DND-41 (cell line): Measurements from ENCODE around the gene SNAI3.

Experiments used
- EZH2 ChIP-seq: IDR thresholded peaks from 3 replicates; pipeline ENCODE4 v1.6.1; 2012; ENCODE audit warnings: borderline replicate concordance, low read depth, mild to moderate bottlenecking, moderate library complexity, low read length, inconsistent platforms; ENCODE audit not compliant: severe bottlenecking
- TF ChIP-seq, protein P1 (sequence below): IDR thresholded peaks from 2 replicates; pipeline ENCODE4 v1.5.1; 2012; ENCODE audit warnings: borderline replicate concordance, low read length, moderate library complexity, mild to moderate bottlenecking; ENCODE audit not compliant: poor library complexity, severe bottlenecking; ENCODE audit errors: extremely low read depth

DNA sequence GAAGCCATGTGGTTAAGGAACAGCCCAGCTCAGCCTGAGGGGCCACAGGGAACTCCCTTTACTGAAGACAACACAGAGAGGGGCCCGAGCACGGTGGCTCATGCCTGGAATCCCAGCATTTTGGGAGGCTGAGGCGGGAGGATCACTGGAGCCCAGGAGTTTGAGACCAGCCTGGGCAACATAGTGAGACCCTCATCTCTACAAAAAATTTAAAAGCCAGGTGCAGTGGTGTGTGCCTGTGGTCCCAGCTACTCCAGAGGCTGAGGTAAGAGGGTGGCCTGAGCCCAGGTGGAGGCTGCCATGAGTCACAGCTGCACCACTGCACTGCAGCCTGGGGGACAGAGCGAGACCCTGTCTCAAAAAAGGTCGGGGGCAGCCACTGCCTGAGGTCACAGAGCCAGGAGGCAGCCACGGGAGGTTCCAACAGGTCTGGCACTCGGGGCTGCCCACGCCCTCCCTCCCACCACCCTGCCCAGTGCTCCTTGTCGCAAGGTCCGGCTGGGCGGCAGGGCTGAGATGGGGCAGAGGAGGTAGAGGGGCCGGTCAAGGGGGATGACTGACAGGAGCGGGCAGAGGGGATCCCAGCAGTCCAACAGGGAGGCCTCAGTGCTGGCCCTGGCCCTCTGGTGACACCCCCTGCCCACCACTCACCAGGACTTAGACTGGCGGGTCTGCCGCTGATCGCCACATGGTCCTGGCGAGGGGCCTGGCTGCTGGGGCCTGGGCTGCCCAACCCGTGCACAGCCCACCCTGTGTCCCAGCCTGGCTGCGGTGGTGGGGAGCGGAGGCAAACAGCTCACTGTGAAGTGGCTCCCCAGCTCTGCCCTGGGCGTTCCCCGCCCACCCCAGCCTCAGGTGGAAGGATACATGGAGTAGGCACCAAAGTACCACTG, 38.9 kb downstream of the SNAI3 start:
- TF ChIP-seq, protein P1, sequence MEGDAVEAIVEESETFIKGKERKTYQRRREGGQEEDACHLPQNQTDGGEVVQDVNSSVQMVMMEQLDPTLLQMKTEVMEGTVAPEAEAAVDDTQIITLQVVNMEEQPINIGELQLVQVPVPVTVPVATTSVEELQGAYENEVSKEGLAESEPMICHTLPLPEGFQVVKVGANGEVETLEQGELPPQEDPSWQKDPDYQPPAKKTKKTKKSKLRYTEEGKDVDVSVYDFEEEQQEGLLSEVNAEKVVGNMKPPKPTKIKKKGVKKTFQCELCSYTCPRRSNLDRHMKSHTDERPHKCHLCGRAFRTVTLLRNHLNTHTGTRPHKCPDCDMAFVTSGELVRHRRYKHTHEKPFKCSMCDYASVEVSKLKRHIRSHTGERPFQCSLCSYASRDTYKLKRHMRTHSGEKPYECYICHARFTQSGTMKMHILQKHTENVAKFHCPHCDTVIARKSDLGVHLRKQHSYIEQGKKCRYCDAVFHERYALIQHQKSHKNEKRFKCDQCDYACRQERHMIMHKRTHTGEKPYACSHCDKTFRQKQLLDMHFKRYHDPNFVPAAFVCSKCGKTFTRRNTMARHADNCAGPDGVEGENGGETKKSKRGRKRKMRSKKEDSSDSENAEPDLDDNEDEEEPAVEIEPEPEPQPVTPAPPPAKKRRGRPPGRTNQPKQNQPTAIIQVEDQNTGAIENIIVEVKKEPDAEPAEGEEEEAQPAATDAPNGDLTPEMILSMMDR: no peak
- no peak for TF ChIP-seq EZH2
